Neural cell (in vitro differentiated cells): ENCODE measurements around the gene DTD2. TPM values are rescaled to one million over a fixed set of nuclear protein-coding genes. Genes with fewer than 3 reads are reported as not detected.

Source experiments
- H2AFZ ChIP-seq: fragments of 200-600, 300-800 bp; sonication (generic), shearing (Covaris generic); 2 replicates; pipeline ENCODE4 v1.6.0; 2014; ENCODE audit warnings: low read depth, mild to moderate bottlenecking, antibody characterized with exemption, low read length, moderate library complexity
- H3F3A ChIP-seq: fragments of 200-600 bp; shearing (Covaris generic); 2 replicates; pipeline ENCODE4 v1.6.1; 2016; ENCODE audit warnings: mild to moderate bottlenecking, moderate library complexity, mixed read lengths, antibody characterized with exemption, low read length; ENCODE audit not compliant: insufficient read depth, poor library complexity, severe bottlenecking
- H3K27ac ChIP-seq: fragments of 200-600, 300-800 bp; sonication (generic), shearing (Covaris generic); 2 replicates; pipeline ENCODE4 v1.5.1; 2014; ENCODE audit warnings: mild to moderate bottlenecking, low read length, moderate library complexity
- H3K27me3 ChIP-seq: fragments of 300-800, 200-600 bp; sonication (generic), shearing (Covaris generic); 2 replicates; pipeline ENCODE4 v1.6.0; 2014; ENCODE audit warnings: mild to moderate bottlenecking, low read depth, low read length, moderate library complexity; ENCODE audit not compliant: insufficient read depth
- H3K36me3 ChIP-seq: fragments of 300-800, 200-600 bp; sonication (generic), shearing (Covaris generic); 2 replicates; pipeline ENCODE4 v1.5.1; 2014; ENCODE audit warnings: mild to moderate bottlenecking, antibody characterized with exemption, low read length, moderate library complexity; ENCODE audit not compliant: insufficient read depth
- H3K4me2 ChIP-seq: fragments of 300-800, 200-600 bp; sonication (generic), shearing (Covaris generic); 2 replicates; pipeline ENCODE4 v1.6.0; 2014; ENCODE audit warnings: mild to moderate bottlenecking, low read length
- H3K4me3 ChIP-seq: fragments of 300-800, 200-600 bp; sonication (generic), shearing (Covaris generic); 2 replicates; pipeline ENCODE4 v1.5.1; 2014; ENCODE audit warnings: mild to moderate bottlenecking, low read length, moderate library complexity
- H3K79me2 ChIP-seq: fragments of 200-600 bp; shearing (Covaris generic); replicated peaks from 2 replicates; pipeline ENCODE4 v1.6.0; 2014; ENCODE audit warnings: mild to moderate bottlenecking, low read length, moderate library complexity; ENCODE audit not compliant: insufficient read depth
- H3K9ac ChIP-seq: fragments of 300-800, 200-600 bp; sonication (generic), shearing (Covaris generic); 2 replicates; pipeline ENCODE4 v1.6.1; 2016; ENCODE audit warnings: mild to moderate bottlenecking, low read length, mixed read lengths
- H3K9me2 ChIP-seq: fragments of 200-600 bp; shearing (Covaris generic); 2 replicates; pipeline ENCODE4 v1.6.1; 2016; ENCODE audit warnings: mild to moderate bottlenecking, low read length, mixed read lengths; ENCODE audit not compliant: insufficient read depth
- H3K9me3 ChIP-seq: fragments of 200-600, 300-800 bp; sonication (generic), shearing (Covaris generic); 2 replicates; pipeline ENCODE4 v1.6.1; 2016; ENCODE audit warnings: mild to moderate bottlenecking, mixed run types, low read length, moderate library complexity, mixed read lengths
- H4K20me1 ChIP-seq: fragments of 200-600 bp; shearing (Covaris generic); 2 replicates; pipeline ENCODE4 v1.6.1; 2016; ENCODE audit warnings: mild to moderate bottlenecking, mixed run types; ENCODE audit not compliant: insufficient read depth
- CTCF ChIP-seq: fragments of 450-650 bp; IDR thresholded peaks from 2 replicates; pipeline ENCODE4 v1.5.1; 2014; ENCODE audit warnings: antibody characterized with exemption, mild to moderate bottlenecking, moderate library complexity; ENCODE audit not compliant: poor library complexity, severe bottlenecking
- EP300 ChIP-seq: fragments of 450-650 bp; conservative IDR thresholded peaks from 2 replicates; pipeline ENCODE4 v1.6.1; 2014; ENCODE audit warnings: antibody characterized with exemption, mild to moderate bottlenecking, moderate library complexity; ENCODE audit not compliant: poor library complexity, severe bottlenecking
- EZH2 ChIP-seq: fragments of 200-600, 300-800 bp; shearing (Covaris generic), sonication (generic); IDR thresholded peaks from 2 replicates; pipeline ENCODE4 v1.6.1; 2014; ENCODE audit warnings: antibody characterized with exemption, low read length, borderline replicate concordance, mild to moderate bottlenecking; ENCODE audit not compliant: insufficient read depth, poor library complexity, severe bottlenecking
- MXI1 ChIP-seq: fragments of 450-650 bp; conservative IDR thresholded peaks from 2 replicates; pipeline ENCODE4 v1.6.1; 2014; ENCODE audit warnings: antibody characterized with exemption, mild to moderate bottlenecking; ENCODE audit not compliant: poor library complexity, severe bottlenecking
- POLR2AphosphoS5 ChIP-seq: IDR thresholded peaks from 2 replicates; pipeline ENCODE4 v1.6.1; 2012
- RAD21 ChIP-seq: fragments of 450-650 bp; conservative IDR thresholded peaks from 2 replicates; pipeline ENCODE4 v1.6.1; 2014; ENCODE audit warnings: antibody characterized with exemption, mild to moderate bottlenecking, moderate library complexity
- REST ChIP-seq: IDR thresholded peaks from 2 replicates; pipeline ENCODE4 v1.6.1; 2012; ENCODE audit warnings: borderline replicate concordance
- SMC3 ChIP-seq: fragments of 450-650 bp; conservative IDR thresholded peaks from 2 replicates; pipeline ENCODE4 v1.6.1; 2014; ENCODE audit warnings: antibody characterized with exemption, mild to moderate bottlenecking, moderate library complexity; ENCODE audit not compliant: poor library complexity
- TAF1 ChIP-seq: IDR thresholded peaks from 2 replicates; pipeline ENCODE4 v1.6.1; 2012; ENCODE audit warnings: low read depth
- polyA plus RNA-seq: library from polyadenylated mRNA; depleted of rRNA; stranded (reverse); fragments of >200 nt; gene quantifications from 2 replicates; pipeline ENCODE4 v1.2.3, GENCODE V29; 2014

Gene DTD2
- polyA plus RNA-seq, 1 donor from 2014 or later: 38.8 TPM

DNA sequence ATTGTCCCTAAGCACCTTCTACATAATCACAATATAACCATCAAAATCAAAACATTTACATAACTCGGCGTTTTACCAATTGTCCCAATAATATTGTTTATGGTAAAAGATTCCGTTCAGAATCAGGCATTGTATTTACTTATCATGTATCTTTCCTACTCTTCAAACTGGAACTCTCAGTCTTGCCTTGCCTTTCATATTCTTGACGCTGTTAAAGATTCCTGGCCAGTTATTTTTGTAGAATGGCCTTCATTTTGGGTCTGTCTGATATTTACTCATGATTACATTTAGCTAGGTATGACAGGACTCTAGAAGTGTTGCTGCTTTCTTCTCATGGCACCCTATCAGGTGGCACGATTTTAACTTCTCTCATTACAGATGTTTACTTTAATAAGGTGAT, 36.1 kb downstream of the DTD2 start:
- Histone ChIP-seq H3K9me2 (no peaks in the 10 kb centered on the region), H3F3A (no peaks in the 10 kb centered on the region), H3K4me2 (no peak overlapping the region), H3K36me3 (no peaks in the 10 kb centered on the region), H3K4me3 (peak overlapping the region; percentile 91), H3K79me2 (no peaks in the 10 kb centered on the region), H3K27me3 (no peaks in the 10 kb centered on the region), H3K9me3 (no peaks in the 10 kb centered on the region), H4K20me1 (no peaks in the 10 kb centered on the region), H3K9ac (no peak overlapping the region), H2AFZ (peak overlapping the region; percentile 19), H3K27ac (no peak overlapping the region)
- no peak for TF ChIP-seq MXI1
- TF ChIP-seq POLR2AphosphoS5: no peak
- no peak for TF ChIP-seq RAD21
- no peak for TF ChIP-seq EZH2
- TF ChIP-seq CTCF: no peak
- no peak for TF ChIP-seq EP300
- no peak for TF ChIP-seq REST
- no peak for TF ChIP-seq SMC3

DNA sequence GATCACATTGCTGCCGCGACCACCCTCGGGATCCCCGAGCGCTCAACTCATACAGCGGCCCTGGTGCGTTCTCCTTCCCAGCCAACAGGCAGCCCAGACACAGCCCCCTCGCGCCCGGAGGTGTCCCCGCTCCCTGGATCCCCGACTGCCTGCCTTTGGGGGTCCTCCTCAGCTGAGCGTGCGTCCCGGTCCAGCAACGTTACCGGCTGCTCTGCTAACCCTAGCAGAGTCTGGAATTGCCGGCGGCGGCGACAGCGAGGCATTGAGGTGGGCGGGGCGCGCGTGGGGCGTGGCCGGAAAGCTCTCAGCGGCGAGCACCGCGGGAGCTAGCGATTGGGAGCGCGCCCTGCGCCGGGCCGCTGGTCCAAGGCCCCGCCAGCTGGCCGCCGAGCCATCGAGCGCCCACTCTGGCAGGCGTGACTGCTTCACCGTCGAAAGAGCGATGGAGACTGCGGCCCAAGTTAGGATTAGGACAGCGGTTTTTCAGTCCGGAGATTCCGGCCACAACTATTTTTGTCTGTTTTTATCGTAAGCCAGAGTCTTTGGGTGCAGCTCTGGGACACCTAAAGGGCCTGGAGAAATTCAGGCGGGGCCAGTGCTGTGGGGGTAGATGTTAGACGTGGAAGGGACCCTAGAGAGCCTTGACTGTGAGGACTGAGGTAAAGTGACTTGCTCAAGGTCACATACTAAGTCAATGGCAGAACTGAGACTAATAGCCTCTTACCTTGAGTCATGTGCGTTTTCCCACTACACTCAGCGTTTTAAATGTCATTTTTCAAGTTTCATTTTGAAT, 36.8 kb downstream of the DTD2 start, which contains the start of gene HEATR5A:
TSS of gene HEATR5A (minus strand) at position 232 of the 793 bp plus-strand sequence. CDS start 17,575 bp downstream, outside the sequence.
- Histone ChIP-seq H3K27ac (no peak within 1 kb of the TSS), H3K9ac (peak within 1 kb of the TSS; percentile 56), H3K9me2 (no peaks in the 10 kb centered on the region), H3F3A (no peaks in the 10 kb centered on the region), H3K4me2 (peak within 1 kb of the TSS; percentile 52), H3K36me3 (no peaks in the 10 kb centered on the region), H3K79me2 (peaks cover 2% of the 10 kb centered on the region), H3K4me3 (peak within 1 kb of the TSS; percentile 91), H4K20me1 (no peaks in the 10 kb centered on the region), H3K27me3 (no peaks in the 10 kb centered on the region), H2AFZ (peak within 1 kb of the TSS; percentile 80), H3K9me3 (no peaks in the 10 kb centered on the region)
- TF ChIP-seq EP300: peak; percentile 66
- TF ChIP-seq CTCF: peak; percentile 73
- peak; percentile 54 for TF ChIP-seq SMC3
- no peak for TF ChIP-seq EZH2
- peak; percentile 54 for TF ChIP-seq REST
- TF ChIP-seq MXI1: peak; percentile 85
- no peak for TF ChIP-seq TAF1
- peak; percentile 63 for TF ChIP-seq POLR2AphosphoS5
